Prostate gland (tissue), 2 donors: ENCODE results near the gene NTM.

Experiments used
- POLR2A ChIP-seq: fragments of 450-650 bp; IDR thresholded peaks from one replicate; pipeline ENCODE4 v1.6.1; 2016; ENCODE audit warnings: antibody characterized with exemption, mild to moderate bottlenecking
- TF ChIP-seq, protein P1 (sequence below), 4 experiments: fragments of 200-600 bp in 2 of 4; fragments of 450-650 bp in 2 of 4; sonication (generic) in 2 of 4; IDR thresholded peaks; 1 replicate in 3 of 4; 2 replicates in 1 of 4; pipeline ENCODE4 v1.5.1; 2016 to 2019; ENCODE audit warnings: antibody characterized with exemption in 4 of 4, mild to moderate bottlenecking in 2 of 4, moderate library complexity in 2 of 4

DNA sequence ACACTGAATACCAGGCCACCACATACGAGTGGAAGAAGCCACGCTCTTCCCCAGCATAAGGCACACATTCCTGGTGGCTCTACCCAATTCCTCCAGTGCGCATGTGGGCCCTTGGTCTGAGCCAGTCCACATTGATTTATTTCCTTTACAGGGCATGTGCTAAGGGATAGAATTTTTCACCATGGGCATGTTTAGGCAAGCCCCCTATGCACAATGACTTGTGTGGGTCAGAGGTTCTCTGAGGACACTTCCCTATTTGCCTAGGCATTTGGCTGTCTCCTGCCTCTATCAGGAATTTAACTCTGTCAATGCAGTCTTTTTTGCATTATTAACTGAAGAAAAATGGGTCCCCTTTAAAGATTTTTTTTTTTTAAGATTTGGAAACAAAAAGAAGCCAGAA is 718.1 kb downstream of the NTM start:
- TF ChIP-seq POLR2A, result no peak
- TF ChIP-seq, protein P1, sequence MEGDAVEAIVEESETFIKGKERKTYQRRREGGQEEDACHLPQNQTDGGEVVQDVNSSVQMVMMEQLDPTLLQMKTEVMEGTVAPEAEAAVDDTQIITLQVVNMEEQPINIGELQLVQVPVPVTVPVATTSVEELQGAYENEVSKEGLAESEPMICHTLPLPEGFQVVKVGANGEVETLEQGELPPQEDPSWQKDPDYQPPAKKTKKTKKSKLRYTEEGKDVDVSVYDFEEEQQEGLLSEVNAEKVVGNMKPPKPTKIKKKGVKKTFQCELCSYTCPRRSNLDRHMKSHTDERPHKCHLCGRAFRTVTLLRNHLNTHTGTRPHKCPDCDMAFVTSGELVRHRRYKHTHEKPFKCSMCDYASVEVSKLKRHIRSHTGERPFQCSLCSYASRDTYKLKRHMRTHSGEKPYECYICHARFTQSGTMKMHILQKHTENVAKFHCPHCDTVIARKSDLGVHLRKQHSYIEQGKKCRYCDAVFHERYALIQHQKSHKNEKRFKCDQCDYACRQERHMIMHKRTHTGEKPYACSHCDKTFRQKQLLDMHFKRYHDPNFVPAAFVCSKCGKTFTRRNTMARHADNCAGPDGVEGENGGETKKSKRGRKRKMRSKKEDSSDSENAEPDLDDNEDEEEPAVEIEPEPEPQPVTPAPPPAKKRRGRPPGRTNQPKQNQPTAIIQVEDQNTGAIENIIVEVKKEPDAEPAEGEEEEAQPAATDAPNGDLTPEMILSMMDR (IDR thresholded peaks at IDR 0.05), result no peak
